GM12878 (cell line): ENCODE results near the gene FBLIM1.

Experiments
- ASH2L ChIP-seq: fragments of 300-600, 200-600 bp; sonication (generic); IDR thresholded peaks from 2 replicates; pipeline ENCODE4 v1.6.1; 2017; ENCODE audit warnings: low read depth, mild to moderate bottlenecking, borderline replicate concordance
- CHD1 ChIP-seq: IDR thresholded peaks from 2 replicates; pipeline ENCODE4 v1.6.1; 2012; ENCODE audit warnings: low read depth, low read length, improper control_type of control experiment
- EP300 ChIP-seq, 2 experiments: fragments of 150-350 bp in 1 of 2; IDR thresholded peaks; 2 replicates each; pipeline ENCODE4 v1.6.1; 2011 to 2012; ENCODE audit warnings: low read depth in 2 of 2, low read length in 2 of 2, borderline replicate concordance in 1 of 2, improper control_type of control experiment in 1 of 2, inconsistent platforms in 1 of 2; ENCODE audit not compliant: control insufficient read depth in 1 of 2
- EZH2 ChIP-seq: IDR thresholded peaks from 2 replicates; pipeline ENCODE4 v1.6.1; 2012; ENCODE audit warnings: low read depth, mild to moderate bottlenecking, control low read depth, inconsistent platforms, low read length, borderline replicate concordance; ENCODE audit not compliant: control insufficient read depth
- GABPA ChIP-seq: IDR thresholded peaks from 2 replicates; pipeline ENCODE4 v1.6.1; 2014; ENCODE audit warnings: antibody characterized with exemption, low read depth, mild to moderate bottlenecking, inconsistent platforms
- JUND ChIP-seq: IDR thresholded peaks from 2 replicates; pipeline ENCODE4 v1.6.1; 2012; ENCODE audit warnings: low read depth, mild to moderate bottlenecking, low read length, improper control_type of control experiment, moderate library complexity
- POLR2A ChIP-seq: IDR thresholded peaks from 2 replicates; pipeline ENCODE4 v1.6.1; 2011; ENCODE audit warnings: low read depth, mild to moderate bottlenecking, low read length
- SMARCA5 ChIP-seq: fragments of 450-650 bp; IDR thresholded peaks from 2 replicates; pipeline ENCODE4 v1.6.1; 2017; ENCODE audit warnings: mild to moderate bottlenecking
- TAF1 ChIP-seq: IDR thresholded peaks from 2 replicates; pipeline ENCODE4 v1.6.1; 2011; ENCODE audit warnings: mild to moderate bottlenecking, low read depth, low read length, borderline replicate concordance
- TF ChIP-seq, protein P1 (sequence below), 3 experiments: IDR thresholded peaks in 2 of 3; conservative IDR thresholded peaks in 1 of 3; 2 replicates each; pipeline ENCODE4 v1.5.1; 2011; ENCODE audit warnings: low read depth in 3 of 3, low read length in 3 of 3, mild to moderate bottlenecking in 3 of 3, control low read depth in 2 of 3, moderate library complexity in 2 of 3, inconsistent platforms in 1 of 3, mixed read lengths in 1 of 3; ENCODE audit not compliant: control insufficient read depth in 2 of 3, insufficient read depth in 1 of 3; ENCODE audit errors: extremely low read depth in 1 of 3
- TF ChIP-seq, protein P2 (sequence below): IDR thresholded peaks from 2 replicates; pipeline ENCODE4 v1.6.1; 2012; ENCODE audit warnings: low read depth, low read length, improper control_type of control experiment

DNA sequence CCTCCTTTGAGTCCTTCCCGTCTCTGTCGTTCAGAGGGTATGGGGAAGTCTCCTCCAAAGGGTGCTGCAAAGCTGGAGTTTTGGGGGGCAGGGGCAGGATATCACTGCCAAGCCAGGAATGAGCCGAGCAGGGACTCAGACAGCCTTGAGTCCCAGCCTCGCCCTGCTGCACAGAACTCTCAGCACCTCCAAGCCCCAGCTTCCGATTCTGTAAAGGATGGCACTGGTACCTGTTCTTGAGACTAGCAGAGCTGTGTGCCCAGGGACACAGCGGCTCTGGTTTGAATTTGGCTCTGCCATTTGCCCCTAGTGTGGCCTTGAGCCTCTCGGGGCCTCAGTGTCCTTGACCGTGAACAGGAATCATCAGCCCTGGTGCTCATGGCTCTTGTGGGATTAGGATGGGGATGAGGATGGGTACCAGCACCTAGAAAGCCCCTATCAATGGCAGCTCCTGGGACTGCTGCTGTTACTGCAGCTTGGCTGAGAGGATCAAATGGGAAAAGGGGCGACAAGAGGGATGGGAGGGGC, 1.5 kb upstream of the FBLIM1 start:
- TF ChIP-seq GABPA (no peak), EZH2 (no peak), POLR2A (no peak), ASH2L (no peak), CHD1 (no peak), SMARCA5 (no peak), TAF1 (no peak), EP300 (IDR thresholded peaks at IDR 0.05; ENCODE audit: borderline replicate concordance in 1 of 2, control insufficient read depth in 1 of 2, low read depth in 2 of 2, low read length in 2 of 2) (no peak), JUND (no peak)
- TF ChIP-seq, protein P1, sequence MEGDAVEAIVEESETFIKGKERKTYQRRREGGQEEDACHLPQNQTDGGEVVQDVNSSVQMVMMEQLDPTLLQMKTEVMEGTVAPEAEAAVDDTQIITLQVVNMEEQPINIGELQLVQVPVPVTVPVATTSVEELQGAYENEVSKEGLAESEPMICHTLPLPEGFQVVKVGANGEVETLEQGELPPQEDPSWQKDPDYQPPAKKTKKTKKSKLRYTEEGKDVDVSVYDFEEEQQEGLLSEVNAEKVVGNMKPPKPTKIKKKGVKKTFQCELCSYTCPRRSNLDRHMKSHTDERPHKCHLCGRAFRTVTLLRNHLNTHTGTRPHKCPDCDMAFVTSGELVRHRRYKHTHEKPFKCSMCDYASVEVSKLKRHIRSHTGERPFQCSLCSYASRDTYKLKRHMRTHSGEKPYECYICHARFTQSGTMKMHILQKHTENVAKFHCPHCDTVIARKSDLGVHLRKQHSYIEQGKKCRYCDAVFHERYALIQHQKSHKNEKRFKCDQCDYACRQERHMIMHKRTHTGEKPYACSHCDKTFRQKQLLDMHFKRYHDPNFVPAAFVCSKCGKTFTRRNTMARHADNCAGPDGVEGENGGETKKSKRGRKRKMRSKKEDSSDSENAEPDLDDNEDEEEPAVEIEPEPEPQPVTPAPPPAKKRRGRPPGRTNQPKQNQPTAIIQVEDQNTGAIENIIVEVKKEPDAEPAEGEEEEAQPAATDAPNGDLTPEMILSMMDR (IDR thresholded peaks at IDR 0.05 in 2 of 3, conservative IDR thresholded peaks at IDR 0.05 in 1 of 3; ENCODE audit: control insufficient read depth in 2 of 3, extremely low read depth in 1 of 3, insufficient read depth in 1 of 3, low read depth in 3 of 3, low read length in 3 of 3): no peak
- TF ChIP-seq, protein P2, sequence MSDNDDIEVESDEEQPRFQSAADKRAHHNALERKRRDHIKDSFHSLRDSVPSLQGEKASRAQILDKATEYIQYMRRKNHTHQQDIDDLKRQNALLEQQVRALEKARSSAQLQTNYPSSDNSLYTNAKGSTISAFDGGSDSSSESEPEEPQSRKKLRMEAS: no peak
